ENCODE measurements around the gene CRABP1. TPM values are rescaled to one million over a fixed set of nuclear protein-coding genes. Genes with fewer than 3 reads are reported as not detected.

CRABP1 gene
- total RNA-seq, 1 donor from 2014 or later, result 0.30 TPM

DNA sequence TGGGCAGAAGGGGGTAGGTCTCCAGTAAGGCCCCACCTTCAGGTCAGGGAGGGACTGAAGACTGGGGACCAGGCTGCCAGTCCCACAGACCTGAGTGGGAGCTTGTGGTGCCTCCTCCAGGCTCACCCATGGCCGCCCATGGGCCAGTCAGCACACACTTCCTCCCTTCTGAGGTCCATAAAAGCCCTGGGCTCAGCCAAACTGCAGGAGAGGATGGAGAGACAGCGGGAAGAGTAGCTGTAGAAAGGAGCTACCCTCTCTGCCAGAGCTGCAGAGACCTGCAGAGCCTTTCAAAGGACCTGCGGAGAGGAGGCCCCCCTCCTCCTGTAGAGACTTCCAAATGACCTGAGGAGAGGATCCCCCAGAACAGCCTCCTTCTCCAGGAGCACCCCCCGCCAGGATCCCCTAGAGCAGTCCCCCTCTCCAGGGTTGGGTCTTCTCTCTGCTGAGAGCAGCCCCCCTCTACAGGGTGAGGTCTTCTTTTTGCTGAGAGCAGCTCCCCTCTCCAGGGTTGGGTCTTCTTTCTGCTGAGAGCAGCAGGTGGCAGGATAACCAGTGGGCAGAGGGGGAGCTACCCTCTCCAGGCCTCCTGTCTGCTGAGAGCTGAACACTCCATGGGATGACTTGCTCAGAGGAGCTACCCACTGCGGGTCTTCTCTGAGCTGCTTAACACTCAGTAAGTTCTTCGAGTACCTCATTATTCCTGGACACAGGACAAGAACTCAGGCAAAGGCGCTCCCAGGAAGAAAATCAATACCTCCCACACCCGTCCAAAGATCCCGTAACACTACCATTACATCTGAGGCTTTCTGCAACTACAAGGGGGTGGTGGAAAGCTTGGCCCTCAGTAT lies 35.7 kb upstream of the CRABP1 start:
- peaks cover 28% of the 10 kb centered on the region for H3K4me1 Mint-ChIP-seq (ENCODE audit: low read depth, unreplicated experiment)
- Histone ChIP-seq H2AFZ (ENCODE audit: low read depth, low read length) (no peak overlapping the region), H4K20me1 (ENCODE audit: insufficient read depth, low read length) (no peaks in the 10 kb centered on the region), H3K79me2 (ENCODE audit: insufficient read depth, low read length) (no peaks in the 10 kb centered on the region), H3K27ac (ENCODE audit: low read depth, low read length) (no peak overlapping the region), H3K9me3 (ENCODE audit: insufficient read depth, low read depth, low read length) (no peaks in the 10 kb centered on the region), H3K36me3 (ENCODE audit: insufficient read depth, low read length) (no peaks in the 10 kb centered on the region), H3K27me3 (ENCODE audit: insufficient read depth, low read length) (no peaks in the 10 kb centered on the region), H3K9ac (ENCODE audit: low read length) (no peak overlapping the region), H3K4me2 (ENCODE audit: low read length) (no peak overlapping the region), H3K4me1 (ENCODE audit: insufficient read depth, low read length) (peaks cover 36% of the 10 kb centered on the region), H3K4me3 (ENCODE audit: insufficient read depth, low read depth, low read length) (no peak overlapping the region)
- no peak overlapping the region for H3K4me3 Mint-ChIP-seq (ENCODE audit: unreplicated experiment)
- DNase-seq (ENCODE audit: low read depth), result no peak
- no peak for FAIRE-seq
- no peaks in the 10 kb centered on the region for H3K9me3 Mint-ChIP-seq (ENCODE audit: unreplicated experiment)
- H3K27me3 Mint-ChIP-seq (ENCODE audit: low read depth, unreplicated experiment), result no peaks in the 10 kb centered on the region
- TF ChIP-seq EZH2 (IDR thresholded peaks at IDR 0.05; ENCODE audit: insufficient read depth, low read length) (no peak), CTCF (IDR thresholded peaks at IDR 0.05; ENCODE audit: insufficient read depth, low read depth, low read length) (no peak)
- H3K27ac Mint-ChIP-seq (ENCODE audit: unreplicated experiment), result no peak overlapping the region
- H3K36me3 Mint-ChIP-seq (ENCODE audit: low read depth, unreplicated experiment), result no peaks in the 10 kb centered on the region

DNA sequence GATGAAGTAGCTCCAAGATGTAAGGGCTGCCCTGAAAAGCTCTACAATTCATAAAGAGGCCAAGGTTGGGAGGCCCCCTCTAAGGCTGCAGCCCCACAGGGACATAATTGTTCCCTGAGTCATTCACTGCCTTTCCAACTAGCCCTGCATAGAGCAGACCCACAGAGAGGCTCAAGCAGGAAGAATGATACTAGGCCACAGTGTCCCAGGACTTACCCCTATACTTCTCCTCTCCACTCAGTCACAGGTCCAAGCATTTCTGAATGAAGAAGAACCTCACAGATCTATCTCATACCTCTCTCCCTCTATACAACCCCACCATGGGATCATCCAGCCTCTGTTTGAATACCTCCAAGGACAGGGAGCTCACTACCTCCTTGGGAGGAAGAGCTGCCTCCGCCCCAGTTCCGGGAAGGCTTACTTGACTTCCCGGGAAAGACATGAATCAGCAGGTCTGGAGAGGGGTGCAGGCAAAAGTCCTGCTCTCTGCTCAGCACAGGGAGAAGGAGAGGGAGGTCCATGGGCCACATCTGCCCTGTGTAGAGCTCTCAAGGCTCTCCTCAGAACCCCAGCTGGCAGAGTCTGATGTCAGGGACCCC lies 33.9 kb upstream of the CRABP1 start:
- H3K36me3 Mint-ChIP-seq (ENCODE audit: low read depth, unreplicated experiment), result no peaks in the 10 kb centered on the region
- Histone ChIP-seq H3K27me3 (ENCODE audit: insufficient read depth, low read length) (no peaks in the 10 kb centered on the region), H3K4me3 (ENCODE audit: insufficient read depth, low read depth, low read length) (no peak overlapping the region), H3K4me1 (ENCODE audit: insufficient read depth, low read length) (peaks cover 32% of the 10 kb centered on the region), H3K4me2 (ENCODE audit: low read length) (peak overlapping the region; percentile 75), H2AFZ (ENCODE audit: low read depth, low read length) (peak overlapping the region; percentile 23), H3K79me2 (ENCODE audit: insufficient read depth, low read length) (no peaks in the 10 kb centered on the region), H4K20me1 (ENCODE audit: insufficient read depth, low read length) (no peaks in the 10 kb centered on the region), H3K9ac (ENCODE audit: low read length) (peak overlapping the region; percentile 57), H3K27ac (ENCODE audit: low read depth, low read length) (peak overlapping the region; percentile 58), H3K9me3 (ENCODE audit: insufficient read depth, low read depth, low read length) (no peaks in the 10 kb centered on the region), H3K36me3 (ENCODE audit: insufficient read depth, low read length) (no peaks in the 10 kb centered on the region)
- FAIRE-seq (no peak), DNase-seq (ENCODE audit: low read depth) (peak; percentile 71)
- H3K4me1 Mint-ChIP-seq (ENCODE audit: low read depth, unreplicated experiment), result peaks cover 27% of the 10 kb centered on the region
- TF ChIP-seq EZH2 (IDR thresholded peaks at IDR 0.05; ENCODE audit: insufficient read depth, low read length) (no peak), CTCF (IDR thresholded peaks at IDR 0.05; ENCODE audit: insufficient read depth, low read depth, low read length) (no peak)
- no peak overlapping the region for H3K4me3 Mint-ChIP-seq (ENCODE audit: unreplicated experiment)
- no peaks in the 10 kb centered on the region for H3K9me3 Mint-ChIP-seq (ENCODE audit: unreplicated experiment)
- peak overlapping the region; percentile 94 for H3K27ac Mint-ChIP-seq (ENCODE audit: unreplicated experiment)
- peaks cover 5% of the 10 kb centered on the region for H3K27me3 Mint-ChIP-seq (ENCODE audit: low read depth, unreplicated experiment)
